ENCODE data around the gene HEXD.

HEXD gene

DNA sequence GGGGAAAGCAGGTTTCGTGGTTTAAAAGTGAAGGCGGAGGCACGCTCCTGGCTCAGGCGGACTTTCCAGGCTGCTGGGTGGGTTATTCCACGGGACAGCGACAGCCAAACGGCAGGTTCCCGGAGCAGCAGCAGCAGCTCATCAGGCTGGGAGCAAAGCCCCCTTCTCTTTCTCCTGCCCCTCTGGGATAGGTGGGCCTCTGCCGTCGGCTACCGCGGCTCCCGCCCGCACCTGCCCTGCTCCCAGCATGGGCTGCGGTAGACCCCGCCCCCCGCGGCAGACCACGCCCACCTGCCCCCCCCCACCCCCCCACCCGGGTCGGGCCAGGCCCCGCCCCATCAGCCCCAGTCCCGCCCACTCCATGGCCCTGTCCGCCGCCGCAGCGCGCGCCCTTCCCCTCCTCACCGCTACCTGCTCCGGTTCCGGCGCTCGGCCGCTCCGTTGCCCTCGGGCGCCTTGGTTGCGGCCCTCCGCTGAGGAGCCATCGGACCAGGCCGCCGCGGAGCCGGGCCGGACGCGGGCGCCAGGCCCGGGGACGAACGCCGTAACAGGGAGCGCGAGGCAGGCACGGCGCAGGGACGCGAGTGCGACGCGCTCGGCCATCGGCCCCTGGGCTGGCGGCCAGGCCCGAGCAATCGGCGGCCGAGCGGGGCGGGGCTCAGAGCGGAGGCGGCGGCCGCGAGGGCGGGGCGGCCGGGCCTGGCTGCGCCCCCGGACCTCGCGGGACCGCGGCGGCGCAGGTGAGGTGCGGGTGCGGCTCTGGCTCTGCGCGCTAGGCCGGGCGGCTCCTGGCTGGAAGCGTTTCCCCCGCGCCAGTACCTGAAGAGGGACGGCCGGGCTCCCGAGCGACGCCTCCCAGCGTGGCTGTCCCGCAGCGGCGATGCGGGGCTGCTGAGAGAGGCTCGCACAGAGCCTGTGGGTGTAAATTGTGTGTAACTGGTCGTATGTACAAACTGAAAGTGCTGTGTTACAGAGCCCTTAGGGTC, at the start of gene HEXD, which contains the start of gene OGFOD3:
Gene HEXD, plus strand, starts transcription at position 347 of the 986 bp plus-strand sequence. CDS start 1,453 bp downstream, outside the sequence.
Gene OGFOD3, minus strand, starts transcription at position 586 of the 986 bp plus-strand sequence. Its CDS starts 101 bp downstream, at position 485.
- ATAC-seq = peak; percentile 85
- TF ChIP-seq, protein P1, sequence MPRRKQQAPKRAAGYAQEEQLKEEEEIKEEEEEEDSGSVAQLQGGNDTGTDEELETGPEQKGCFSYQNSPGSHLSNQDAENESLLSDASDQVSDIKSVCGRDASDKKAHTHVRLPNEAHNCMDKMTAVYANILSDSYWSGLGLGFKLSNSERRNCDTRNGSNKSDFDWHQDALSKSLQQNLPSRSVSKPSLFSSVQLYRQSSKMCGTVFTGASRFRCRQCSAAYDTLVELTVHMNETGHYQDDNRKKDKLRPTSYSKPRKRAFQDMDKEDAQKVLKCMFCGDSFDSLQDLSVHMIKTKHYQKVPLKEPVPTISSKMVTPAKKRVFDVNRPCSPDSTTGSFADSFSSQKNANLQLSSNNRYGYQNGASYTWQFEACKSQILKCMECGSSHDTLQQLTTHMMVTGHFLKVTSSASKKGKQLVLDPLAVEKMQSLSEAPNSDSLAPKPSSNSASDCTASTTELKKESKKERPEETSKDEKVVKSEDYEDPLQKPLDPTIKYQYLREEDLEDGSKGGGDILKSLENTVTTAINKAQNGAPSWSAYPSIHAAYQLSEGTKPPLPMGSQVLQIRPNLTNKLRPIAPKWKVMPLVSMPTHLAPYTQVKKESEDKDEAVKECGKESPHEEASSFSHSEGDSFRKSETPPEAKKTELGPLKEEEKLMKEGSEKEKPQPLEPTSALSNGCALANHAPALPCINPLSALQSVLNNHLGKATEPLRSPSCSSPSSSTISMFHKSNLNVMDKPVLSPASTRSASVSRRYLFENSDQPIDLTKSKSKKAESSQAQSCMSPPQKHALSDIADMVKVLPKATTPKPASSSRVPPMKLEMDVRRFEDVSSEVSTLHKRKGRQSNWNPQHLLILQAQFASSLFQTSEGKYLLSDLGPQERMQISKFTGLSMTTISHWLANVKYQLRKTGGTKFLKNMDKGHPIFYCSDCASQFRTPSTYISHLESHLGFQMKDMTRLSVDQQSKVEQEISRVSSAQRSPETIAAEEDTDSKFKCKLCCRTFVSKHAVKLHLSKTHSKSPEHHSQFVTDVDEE (CRISPR knock-in tag; IDR thresholded peaks at IDR 0.05) = 0 out of 2 replicates have a peak, but pooled peaks have one; percentile 23
- TF ChIP-seq ZNF70 (CRISPR knock-in tag; IDR thresholded peaks at IDR 0.05) = no peak
- no peak for TF ChIP-seq TCF4 (CRISPR knock-in tag; IDR thresholded peaks at IDR 0.05; ENCODE audit: borderline replicate concordance)
- TF ChIP-seq SNAI2 (CRISPR knock-in tag; IDR thresholded peaks at IDR 0.05) = peak; percentile 78; the same call in 1 of the 2 replicates
- 0 out of 2 replicates have a peak, but pooled peaks have one; percentile 49 for TF ChIP-seq CSDC2 (CRISPR knock-in tag; IDR thresholded peaks at IDR 0.05)
- TF ChIP-seq ESRRG (CRISPR knock-in tag; IDR thresholded peaks at IDR 0.05) = no peak

DNA sequence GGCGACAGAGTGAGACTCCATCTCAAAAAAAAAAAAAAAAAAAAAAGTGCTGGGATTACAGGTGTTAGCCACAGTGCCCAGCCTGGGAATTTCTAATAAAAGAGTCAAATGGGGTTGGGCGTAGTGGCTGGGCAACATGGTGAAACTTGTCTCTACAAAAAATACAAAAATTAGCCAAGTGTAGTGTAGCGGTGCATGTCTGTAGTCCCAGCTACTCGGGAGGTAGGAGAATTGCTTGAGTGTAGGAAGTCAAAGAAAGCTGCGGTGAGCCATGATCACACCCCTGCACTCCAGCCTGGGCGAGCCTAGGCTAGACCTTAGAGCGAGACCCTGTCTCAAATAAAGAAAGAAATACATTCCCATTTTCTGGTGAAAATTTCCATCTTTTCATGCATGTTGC, 48.9 kb upstream of the HEXD start:
- TF ChIP-seq ZC3H10 (CRISPR knock-in tag; IDR thresholded peaks at IDR 0.05) = no peak
- no peak for ATAC-seq

DNA sequence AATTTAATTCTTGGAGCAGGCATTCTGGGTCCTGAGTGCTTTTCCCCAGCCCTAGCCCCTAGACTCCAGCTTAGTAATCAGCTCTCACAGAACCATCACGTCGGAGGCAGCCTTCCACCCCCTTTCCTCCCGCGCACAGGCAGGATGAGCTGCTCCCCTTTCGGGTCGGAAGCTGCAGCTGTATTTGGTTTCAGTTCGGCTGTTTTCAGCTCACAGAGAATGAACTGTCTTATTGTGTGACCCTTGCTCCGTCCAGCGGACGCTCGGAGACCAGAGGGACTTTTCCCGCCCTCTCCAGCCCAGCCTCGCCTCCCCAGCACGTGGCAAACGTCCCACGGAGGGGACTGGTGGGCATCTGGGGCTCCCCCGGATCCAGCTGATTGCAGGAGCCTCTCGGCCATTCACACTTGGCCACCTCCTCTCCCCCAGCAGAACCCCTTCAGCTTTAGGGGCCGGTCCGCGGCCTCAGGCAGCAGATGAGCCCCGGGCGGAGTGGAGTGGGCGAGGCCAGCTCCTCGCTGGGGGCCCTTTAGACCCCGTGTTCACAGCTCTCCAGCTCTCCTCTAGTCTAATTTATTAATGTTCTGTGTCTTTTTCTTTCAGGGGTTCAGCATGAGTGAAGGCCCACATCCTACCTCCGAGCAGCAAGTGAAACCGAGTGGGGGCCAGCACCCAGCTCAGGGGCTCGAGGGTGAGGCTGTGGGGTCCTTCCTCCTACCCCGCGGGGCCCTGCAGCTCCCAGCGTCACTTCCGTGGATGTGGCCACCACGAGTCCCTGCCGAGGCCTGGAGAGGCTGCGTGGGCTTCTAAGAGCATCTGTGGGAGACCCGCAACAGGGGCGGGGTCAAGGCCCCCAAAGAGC, 47.4 kb upstream of the HEXD start:
- ATAC-seq = peak; percentile 10; the same call in 2 of the 3 replicates
- TF ChIP-seq ZNF565 (CRISPR knock-in tag; conservative IDR thresholded peaks at IDR 0.05; ENCODE audit: low read depth) (no peak), ESRRG (CRISPR knock-in tag; IDR thresholded peaks at IDR 0.05) (no peak), CSDC2 (CRISPR knock-in tag; IDR thresholded peaks at IDR 0.05) (no peak), PPARA (CRISPR knock-in tag; IDR thresholded peaks at IDR 0.05; ENCODE audit: borderline replicate concordance) (no peak), BACH2 (CRISPR knock-in tag; IDR thresholded peaks at IDR 0.05; ENCODE audit: borderline replicate concordance) (no peak)
- TF ChIP-seq, protein P2, sequence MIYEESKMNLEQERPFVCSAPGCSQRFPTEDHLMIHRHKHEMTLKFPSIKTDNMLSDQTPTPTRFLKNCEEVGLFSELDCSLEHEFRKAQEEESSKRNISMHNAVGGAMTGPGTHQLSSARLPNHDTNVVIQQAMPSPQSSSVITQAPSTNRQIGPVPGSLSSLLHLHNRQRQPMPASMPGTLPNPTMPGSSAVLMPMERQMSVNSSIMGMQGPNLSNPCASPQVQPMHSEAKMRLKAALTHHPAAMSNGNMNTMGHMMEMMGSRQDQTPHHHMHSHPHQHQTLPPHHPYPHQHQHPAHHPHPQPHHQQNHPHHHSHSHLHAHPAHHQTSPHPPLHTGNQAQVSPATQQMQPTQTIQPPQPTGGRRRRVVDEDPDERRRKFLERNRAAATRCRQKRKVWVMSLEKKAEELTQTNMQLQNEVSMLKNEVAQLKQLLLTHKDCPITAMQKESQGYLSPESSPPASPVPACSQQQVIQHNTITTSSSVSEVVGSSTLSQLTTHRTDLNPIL (CRISPR knock-in tag; IDR thresholded peaks at IDR 0.05; ENCODE audit: low read depth) = no peak
- TF ChIP-seq, protein P3, sequence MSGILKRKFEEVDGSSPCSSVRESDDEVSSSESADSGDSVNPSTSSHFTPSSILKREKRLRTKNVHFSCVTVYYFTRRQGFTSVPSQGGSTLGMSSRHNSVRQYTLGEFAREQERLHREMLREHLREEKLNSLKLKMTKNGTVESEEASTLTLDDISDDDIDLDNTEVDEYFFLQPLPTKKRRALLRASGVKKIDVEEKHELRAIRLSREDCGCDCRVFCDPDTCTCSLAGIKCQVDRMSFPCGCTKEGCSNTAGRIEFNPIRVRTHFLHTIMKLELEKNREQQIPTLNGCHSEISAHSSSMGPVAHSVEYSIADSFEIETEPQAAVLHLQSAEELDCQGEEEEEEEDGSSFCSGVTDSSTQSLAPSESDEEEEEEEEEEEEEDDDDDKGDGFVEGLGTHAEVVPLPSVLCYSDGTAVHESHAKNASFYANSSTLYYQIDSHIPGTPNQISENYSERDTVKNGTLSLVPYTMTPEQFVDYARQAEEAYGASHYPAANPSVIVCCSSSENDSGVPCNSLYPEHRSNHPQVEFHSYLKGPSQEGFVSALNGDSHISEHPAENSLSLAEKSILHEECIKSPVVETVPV (CRISPR knock-in tag; IDR thresholded peaks at IDR 0.05) = no peak
- TF ChIP-seq, protein P1 (CRISPR knock-in tag; IDR thresholded peaks at IDR 0.05) = no peak

DNA sequence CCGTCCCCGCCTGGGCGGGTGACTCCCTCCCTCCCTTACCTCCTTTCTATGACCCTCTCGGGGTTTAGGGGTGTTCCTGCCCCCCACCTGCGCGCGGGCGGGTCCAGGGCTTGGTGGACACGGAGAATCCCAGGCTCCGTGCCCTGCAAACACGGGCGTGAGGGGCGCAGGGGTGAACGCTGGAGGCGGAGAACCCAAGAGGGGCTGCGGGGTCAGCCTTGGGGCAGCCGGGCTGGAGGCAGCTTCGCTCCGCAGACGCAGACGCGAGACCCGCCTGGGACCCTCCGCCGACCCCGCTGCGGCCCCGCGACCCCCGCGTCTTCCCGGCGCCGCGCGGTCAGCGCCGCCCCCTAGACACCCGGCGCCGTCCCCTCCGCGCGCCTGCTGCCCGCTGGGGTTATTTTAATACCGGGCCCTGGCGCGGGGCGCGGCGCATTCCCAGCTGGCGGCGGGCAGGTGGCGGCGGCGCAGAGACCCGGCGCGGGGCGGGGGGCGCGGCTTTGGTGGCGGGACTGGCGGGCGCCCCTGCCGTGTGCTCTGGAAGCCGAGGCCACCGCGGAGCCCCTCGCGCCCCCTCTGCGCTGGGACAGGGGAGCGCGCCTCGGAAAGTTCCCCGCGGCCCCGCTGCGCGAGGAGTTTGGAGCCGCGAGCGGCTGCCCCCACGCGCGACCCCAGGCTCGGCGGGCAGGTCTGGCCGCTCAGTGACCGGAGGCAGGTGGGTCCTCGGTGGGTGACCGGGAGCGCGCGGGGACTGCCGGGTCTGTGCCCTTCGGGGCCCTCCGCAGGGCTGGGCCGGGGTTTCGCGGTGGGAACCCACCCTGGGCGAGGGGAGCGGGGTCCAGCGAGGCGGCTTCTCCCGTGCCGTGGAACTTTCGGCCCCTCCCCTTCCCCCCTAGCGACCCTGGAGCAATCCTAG, 46.6 kb upstream of the HEXD start, which contains the start of gene UTS2R:
Gene UTS2R, plus strand, starts transcription at position 433 of the 916 bp plus-strand sequence. CDS start 2,560 bp downstream, outside the sequence.
- no peak for ATAC-seq
- TF ChIP-seq, protein P1 (CRISPR knock-in tag; IDR thresholded peaks at IDR 0.05) = no peak
